ENCODE results near the gene ACBD6.

ACBD6 gene

DNA sequence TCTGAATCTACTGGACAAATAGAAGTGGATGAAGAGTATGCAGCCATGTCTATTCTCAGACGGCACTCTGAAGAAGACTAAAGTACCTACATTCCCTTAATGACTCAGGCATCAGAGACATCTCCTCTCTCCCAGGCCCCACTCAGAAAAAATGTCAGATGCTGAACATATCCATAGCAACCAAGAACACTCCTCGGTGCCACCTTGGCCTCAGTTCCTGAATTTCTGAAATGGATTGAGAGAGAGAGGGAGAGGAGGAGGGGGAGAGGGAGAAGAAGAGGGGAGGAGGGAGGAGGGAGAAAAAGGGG lies 40.4 kb upstream of the ACBD6 start:
- TF ChIP-seq, protein P1, sequence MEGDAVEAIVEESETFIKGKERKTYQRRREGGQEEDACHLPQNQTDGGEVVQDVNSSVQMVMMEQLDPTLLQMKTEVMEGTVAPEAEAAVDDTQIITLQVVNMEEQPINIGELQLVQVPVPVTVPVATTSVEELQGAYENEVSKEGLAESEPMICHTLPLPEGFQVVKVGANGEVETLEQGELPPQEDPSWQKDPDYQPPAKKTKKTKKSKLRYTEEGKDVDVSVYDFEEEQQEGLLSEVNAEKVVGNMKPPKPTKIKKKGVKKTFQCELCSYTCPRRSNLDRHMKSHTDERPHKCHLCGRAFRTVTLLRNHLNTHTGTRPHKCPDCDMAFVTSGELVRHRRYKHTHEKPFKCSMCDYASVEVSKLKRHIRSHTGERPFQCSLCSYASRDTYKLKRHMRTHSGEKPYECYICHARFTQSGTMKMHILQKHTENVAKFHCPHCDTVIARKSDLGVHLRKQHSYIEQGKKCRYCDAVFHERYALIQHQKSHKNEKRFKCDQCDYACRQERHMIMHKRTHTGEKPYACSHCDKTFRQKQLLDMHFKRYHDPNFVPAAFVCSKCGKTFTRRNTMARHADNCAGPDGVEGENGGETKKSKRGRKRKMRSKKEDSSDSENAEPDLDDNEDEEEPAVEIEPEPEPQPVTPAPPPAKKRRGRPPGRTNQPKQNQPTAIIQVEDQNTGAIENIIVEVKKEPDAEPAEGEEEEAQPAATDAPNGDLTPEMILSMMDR (IDR thresholded peaks at IDR 0.05; ENCODE audit: borderline replicate concordance, insufficient read depth, low read depth, low read length): no peak
- H3K4me3 ChIP-seq (ENCODE audit: low read depth, low read length): no peak overlapping the region

DNA sequence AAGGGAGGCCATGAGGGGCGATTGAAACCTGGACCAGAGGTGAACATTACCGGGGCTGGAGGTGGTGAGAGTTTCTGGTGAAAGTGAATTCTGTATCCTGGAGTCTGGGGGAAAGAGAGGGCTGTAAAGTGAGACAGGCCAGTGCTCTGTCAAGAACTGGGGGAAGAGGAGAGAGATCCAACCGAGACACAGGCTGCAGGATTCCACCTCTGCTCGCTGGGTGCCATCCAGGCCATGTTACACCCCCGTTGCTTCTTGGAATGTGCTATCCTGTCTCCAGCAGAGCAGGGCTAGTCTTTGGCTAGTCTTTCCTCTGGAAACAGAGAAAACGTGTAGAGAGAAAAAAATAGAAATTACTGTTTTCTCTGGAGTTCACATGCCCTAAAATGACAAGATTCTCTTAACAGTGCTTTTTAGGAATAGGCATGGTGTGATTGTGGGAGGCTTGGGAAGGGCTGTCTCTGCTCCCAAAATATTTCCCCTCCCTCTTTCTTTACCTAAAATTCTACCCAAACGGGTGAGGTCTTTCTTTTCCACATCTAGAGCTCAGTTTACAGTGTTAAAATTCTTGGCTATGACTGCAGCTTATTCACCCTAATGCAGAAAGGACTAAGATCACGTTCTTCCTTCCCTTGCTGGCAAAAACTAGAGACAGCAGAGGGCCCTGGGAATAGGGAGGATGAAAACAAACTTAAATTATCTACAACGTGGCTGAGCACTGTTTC lies 39.9 kb upstream of the ACBD6 start:
- H3K4me3 ChIP-seq (ENCODE audit: low read depth, low read length): no peak overlapping the region
- TF ChIP-seq, protein P1 (IDR thresholded peaks at IDR 0.05; ENCODE audit: borderline replicate concordance, insufficient read depth, low read depth, low read length): no peak

DNA sequence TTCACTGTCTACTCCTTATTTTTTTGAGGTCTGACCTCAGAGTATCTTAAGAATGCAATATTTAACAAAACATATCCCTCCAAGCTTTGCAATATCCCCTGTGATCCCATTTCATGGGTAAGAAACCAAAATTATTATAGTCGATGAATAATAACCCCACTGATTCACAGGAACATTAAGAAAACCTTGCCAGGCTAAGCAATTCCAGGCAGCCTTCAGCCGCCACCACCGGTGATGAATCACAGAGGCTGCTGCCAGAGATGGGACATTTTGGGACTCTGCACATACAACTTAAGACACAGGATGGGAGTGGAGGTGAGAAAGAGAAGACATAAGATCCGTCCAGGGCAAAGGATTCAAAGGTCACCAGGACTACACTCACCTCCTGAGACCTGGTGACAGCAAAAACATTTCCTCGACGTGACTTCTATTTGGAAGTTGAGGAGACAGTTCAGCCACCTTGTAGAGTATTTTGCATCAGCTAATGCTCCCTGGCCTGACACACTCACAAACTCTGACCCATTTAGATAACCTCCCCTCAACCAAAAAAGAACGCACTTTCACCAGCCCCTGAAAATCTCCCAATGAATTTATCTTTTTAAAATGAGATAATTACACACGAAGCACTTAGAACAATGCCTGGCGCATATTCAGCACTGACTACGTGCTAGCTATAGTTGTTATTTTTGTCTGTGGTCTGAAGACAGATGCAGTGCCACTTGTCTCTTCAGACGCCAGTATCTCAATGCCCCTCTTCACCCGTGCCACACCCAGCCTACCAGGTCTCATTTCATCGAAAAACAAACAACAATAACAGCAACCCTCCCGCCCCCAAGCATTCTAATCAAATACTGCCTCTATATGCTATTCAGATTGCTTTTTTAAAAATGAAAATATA lies 38.6 kb upstream of the ACBD6 start:
- TF ChIP-seq, protein P1 (IDR thresholded peaks at IDR 0.05; ENCODE audit: borderline replicate concordance, insufficient read depth, low read depth, low read length): no peak
- no peak overlapping the region for H3K4me3 ChIP-seq (ENCODE audit: low read depth, low read length)

DNA sequence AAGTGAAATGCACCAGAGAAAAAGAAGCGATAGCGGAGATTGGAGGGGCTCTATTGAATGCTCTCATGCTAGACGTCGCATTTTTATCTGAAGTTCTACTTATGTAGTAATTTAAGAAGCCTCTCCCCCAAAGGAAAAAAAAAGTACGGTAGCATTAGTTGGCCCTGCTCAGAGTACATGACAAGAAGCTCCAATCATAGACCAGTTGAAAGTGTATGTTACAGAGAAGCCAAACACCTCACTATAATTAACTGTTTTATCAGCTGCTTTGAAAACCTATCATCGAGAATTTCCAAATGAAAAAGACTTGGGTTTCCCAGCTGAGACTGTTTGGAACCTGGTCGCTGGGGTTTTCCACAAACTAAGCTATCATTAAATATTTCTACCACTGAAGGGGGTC lies 36.8 kb upstream of the ACBD6 start:
- no peak overlapping the region for H3K4me3 ChIP-seq (ENCODE audit: low read depth, low read length)
- TF ChIP-seq, protein P1 (IDR thresholded peaks at IDR 0.05; ENCODE audit: borderline replicate concordance, insufficient read depth, low read depth, low read length): no peak

DNA sequence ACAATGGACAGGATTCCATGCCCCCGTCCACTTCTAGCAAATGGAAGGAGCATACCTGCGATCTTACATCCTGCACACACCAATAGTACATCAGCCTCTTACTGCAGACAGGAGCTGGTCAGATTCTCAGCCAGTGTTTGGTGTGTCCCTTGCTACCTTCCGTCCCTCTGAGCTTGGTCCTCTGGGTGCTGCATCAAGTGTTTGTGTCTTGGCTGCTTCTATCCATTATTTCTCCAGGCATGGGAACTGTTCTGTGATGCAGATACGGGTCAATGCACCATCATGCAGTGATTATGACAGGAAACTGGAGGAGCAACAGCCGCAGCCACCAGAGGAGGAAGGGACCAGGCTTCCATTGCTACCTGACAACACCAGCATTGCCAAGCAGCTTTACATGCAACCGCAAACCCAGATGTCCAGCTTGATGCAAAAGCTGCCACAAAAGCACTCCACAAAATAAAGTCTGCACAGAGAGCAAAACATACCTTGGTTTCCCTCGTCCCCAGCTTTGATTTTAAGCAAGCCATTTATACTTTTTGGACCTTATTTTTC lies 34.5 kb upstream of the ACBD6 start:
- H3K4me3 ChIP-seq (ENCODE audit: low read depth, low read length): no peak overlapping the region
- TF ChIP-seq, protein P1 (IDR thresholded peaks at IDR 0.05; ENCODE audit: borderline replicate concordance, insufficient read depth, low read depth, low read length): no peak

GRCh38 chr1:180535418-180535999 lies 33.1 kb upstream of the ACBD6 start:
- TF ChIP-seq, protein P1 (IDR thresholded peaks at IDR 0.05; ENCODE audit: borderline replicate concordance, insufficient read depth, low read depth, low read length): no peak
- H3K4me3 ChIP-seq (ENCODE audit: low read depth, low read length): no peak overlapping the region
